AG09319 (cell line): ENCODE measurements around the gene DDRGK1.

Experiments used
- DNase-seq: peaks from one replicate; pipeline ENCODE4 v3.0.0-alpha.2; 2010; ENCODE audit warnings: low read depth; ENCODE audit errors: extremely low read depth
- TF ChIP-seq, protein P1 (sequence below): IDR thresholded peaks from 2 replicates; pipeline ENCODE4 v1.5.1; 2011; ENCODE audit warnings: low read depth, mild to moderate bottlenecking, inconsistent platforms, low read length, moderate library complexity

Gene DDRGK1

DNA sequence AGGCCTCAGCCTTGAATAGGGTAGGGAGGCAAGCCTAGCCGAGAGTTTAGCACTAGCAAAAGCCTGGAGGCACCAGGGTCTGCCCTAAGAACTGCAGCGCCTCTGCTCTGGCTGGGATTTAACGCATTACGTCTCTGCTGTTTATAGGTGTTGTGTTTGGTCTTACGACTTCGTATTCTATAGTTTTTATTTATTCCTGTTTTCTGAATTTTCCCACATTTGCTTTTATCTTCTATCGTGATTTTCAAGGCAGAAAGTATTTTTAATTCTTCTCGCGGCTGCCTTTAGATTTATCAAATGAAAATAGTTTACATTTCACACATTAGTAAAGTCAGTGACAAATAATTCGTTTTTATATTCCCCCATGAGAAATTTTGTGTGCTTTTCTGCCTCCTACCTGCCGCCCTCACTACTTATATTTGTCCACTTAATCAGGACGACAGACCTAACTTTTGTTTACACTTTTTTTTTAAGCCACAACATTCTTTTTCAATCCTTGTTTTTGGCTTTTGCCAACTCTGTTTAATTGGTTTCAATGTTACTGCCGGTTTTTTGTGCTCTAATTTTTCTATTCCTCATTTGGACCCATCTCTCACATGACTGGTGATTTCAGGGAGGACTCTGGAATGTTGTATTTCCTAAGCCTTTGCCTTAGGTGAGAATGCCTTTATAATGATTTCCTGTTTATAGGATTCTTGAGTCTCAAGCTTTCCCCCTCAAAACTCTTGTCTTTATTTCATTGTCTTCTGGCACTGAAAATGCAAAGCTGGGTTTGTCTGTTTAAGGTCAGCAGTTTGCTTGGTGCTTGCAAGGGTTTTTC is 29.8 kb downstream of the DDRGK1 start:
- DNase-seq, result no peak
- TF ChIP-seq, protein P1, sequence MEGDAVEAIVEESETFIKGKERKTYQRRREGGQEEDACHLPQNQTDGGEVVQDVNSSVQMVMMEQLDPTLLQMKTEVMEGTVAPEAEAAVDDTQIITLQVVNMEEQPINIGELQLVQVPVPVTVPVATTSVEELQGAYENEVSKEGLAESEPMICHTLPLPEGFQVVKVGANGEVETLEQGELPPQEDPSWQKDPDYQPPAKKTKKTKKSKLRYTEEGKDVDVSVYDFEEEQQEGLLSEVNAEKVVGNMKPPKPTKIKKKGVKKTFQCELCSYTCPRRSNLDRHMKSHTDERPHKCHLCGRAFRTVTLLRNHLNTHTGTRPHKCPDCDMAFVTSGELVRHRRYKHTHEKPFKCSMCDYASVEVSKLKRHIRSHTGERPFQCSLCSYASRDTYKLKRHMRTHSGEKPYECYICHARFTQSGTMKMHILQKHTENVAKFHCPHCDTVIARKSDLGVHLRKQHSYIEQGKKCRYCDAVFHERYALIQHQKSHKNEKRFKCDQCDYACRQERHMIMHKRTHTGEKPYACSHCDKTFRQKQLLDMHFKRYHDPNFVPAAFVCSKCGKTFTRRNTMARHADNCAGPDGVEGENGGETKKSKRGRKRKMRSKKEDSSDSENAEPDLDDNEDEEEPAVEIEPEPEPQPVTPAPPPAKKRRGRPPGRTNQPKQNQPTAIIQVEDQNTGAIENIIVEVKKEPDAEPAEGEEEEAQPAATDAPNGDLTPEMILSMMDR, result no peak

DNA sequence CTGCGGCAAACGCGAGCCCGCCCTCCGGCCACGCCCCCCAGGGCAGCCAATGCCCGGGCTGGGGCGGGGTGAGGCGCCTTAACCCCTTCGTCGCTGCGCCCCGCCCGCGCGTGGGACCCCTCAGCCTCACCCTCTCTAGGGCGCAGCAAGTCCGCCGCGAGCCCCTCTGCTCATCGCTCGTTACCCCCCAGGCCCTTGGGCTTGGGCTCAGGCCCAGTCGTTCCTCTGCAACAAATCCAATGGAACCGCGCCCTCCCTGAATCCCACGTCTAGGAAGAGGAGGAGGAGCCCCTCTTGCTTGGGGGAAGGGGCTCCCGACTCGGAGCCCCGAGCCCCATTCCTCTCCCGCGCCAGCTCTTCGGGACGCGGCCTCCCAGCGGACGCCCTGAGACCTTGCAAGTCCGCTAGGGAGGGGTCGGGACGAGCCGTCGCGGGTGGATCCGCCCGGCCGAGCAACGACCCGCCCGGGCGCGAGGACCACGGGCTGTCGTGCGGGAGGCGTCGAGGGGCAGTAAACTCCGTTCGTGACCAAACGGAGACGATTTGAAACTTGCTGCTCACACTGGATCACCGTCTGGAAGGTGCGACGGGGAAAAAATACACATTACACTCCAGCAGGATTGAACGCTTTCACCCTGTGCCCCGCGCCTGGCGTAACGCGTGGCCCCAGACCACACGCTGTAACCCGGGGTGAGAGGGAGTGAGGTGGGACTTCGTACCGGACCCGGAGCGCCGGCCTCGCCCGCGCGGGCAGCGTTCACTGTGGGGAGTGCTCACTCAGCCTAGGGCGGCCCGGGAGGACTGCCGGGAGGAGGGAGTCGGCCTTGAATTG is 30.7 kb downstream of the DDRGK1 start:
- TF ChIP-seq, protein P1, result peak; percentile 8
- peak; percentile 48 for DNase-seq

DNA sequence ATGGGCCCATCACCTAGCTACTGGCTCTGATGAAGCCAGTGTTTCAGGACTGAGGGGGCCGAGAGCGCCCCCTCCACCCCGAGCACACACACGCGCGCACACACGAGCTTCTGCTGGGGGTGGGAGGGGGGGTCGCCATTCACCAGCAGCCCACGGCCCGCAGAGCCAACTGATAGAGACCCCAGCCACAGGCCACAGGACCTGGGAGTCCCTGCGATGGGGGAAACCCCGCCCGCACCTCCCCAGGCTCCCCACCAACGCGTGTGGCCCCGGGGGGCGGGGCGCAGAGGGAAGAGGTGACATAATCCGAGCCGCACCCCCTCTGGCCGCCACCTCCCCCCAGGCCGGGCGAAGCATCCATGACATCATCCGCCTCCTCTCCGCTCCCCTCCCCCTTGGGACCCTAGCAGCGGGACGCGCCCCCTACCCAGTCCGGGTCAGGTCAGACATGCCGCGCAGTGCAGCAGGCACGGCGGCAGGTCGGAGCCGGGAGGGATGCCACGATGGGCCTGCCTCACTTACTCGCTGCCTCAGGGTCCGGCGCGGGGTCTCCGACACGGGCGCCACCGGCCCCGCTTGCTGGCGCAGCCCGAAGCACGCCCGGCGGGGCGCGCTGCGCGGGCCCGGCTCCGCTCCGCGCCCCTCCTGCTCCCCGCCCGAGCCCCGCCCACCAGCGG is 31.4 kb downstream of the DDRGK1 start, which contains the start of gene LZTS3:
Gene LZTS3 (minus strand): TSS at position 617 of the 677 bp plus-strand sequence. CDS start 6,386 bp downstream, outside the sequence.
- no peak for DNase-seq
- TF ChIP-seq, protein P1, result no peak

DNA sequence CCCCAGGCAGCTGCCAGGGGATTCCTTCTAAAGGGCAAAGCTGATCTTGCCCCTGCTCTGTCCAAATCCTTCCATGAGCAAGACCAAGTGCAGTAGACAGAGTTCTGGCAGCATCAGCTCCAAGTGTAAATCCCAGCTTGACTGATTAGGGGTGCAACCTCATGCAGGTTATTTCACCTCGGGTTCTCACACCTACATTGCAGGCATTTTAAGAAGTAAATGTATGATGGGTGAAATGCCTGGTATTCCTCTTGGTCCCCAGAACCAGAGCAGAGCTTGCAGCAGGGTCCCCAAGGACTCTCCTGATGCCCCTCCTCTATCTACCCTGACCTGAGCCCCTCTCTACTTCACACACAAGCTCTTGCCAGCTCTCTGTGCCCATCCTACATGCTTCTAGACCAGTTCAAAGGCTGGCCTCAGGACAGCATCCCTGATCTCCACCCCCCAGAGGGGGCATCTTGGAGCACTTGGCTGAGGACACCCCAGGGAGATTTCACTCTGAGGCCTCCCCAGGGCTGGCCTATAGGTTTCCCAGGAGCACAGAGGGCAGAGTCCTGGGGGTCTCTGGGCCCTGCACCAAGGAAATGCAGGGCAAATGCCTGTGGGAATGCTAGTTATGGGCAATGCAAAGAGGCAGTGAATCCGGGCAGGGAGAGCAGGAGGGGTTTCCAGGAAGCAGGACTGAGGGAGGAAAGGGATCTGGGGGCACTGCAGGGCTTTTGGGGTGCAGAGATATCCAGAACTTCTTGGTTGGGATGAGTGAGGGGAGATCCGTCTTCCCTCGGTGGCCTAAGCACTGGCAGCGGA is 32.2 kb downstream of the DDRGK1 start:
- TF ChIP-seq, protein P1, result no peak
- no peak for DNase-seq

DNA sequence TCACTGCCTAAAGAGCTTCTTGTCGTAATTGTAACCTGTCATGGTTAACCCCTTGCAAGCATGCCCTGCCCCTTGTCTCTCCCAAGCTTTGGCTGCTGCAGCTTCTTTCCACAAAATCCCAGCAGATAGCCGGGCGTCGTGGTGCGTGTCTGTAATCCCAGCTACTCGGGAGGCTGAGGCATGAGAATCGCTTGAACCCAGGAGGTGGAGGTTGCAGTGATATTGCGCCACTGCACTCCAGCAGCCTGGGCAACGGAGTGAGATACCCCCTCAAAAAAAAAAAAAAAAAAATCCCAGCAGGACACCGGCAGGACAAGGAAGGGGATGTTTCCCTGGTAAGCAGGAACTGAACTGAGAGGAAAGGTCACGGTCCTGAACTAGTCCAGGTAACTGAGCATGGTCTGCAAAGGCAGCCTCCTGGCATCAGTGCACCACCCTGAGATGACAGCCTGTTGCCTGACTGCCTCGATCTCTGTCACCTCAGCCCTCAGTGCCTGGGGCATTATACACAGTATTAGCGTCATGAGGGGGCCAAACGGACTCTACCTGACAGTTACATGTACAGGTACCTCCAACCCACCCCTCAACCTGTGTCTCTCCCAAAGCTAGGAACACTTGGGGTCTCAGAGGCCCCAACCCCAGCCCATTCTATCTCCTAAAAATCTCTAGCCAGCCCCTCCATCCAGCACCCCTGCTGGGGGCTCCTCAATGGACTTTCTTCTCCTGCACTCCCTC is 32.9 kb downstream of the DDRGK1 start:
- no peak for DNase-seq
- TF ChIP-seq, protein P1, result no peak
